ENCODE data around the gene AP4M1.
"Not testable (repeated sequence)": the region's sequence is repeated elsewhere in the genome, so short reads cannot be mapped to it uniquely, and the experiment has no call there.

AP4M1 gene

GRCh38 chr7:100132697-100133151 lies 31.3 kb downstream of the AP4M1 start:
- peak; percentile 79 for DNase-seq

GRCh38 chr7:100137851-100138760 lies 36.7 kb downstream of the AP4M1 start:
- DNase-seq: no peak

- no peak for DNase-seq
These were observed 40.1 kb downstream of the AP4M1 start for GRCh38 chr7:100141555-100141949.

GRCh38 chr7:100142461-100142860 lies 41.0 kb downstream of the AP4M1 start:
- no peak for DNase-seq

GRCh38 chr7:100146350-100146749 lies 44.9 kb downstream of the AP4M1 start:
- DNase-seq: not testable (repeated sequence)

- DNase-seq: no peak
These were observed 45.8 kb downstream of the AP4M1 start for GRCh38 chr7:100147278-100147677.

GRCh38 chr7:100148225-100148558 lies 46.7 kb downstream of the AP4M1 start:
- DNase-seq: no peak

- DNase-seq: peak; percentile 95
These were observed 47.3 kb downstream of the AP4M1 start, which contains the start of gene LAMTOR4 for GRCh38 chr7:100148559-100149328. LAMTOR4 (plus strand) TSS chr7:100148918; CDS start chr7:100148973, 55 bp downstream.

GRCh38 chr7:100152404-100152803 lies 51.0 kb downstream of the AP4M1 start:
- no peak for DNase-seq

GRCh38 chr7:100152937-100153666 lies 51.7 kb downstream of the AP4M1 start:
- DNase-seq: no peak

- no peak for DNase-seq
These were observed 52.5 kb downstream of the AP4M1 start for GRCh38 chr7:100153708-100154535.

GRCh38 chr7:100154651-100155491 lies 53.4 kb downstream of the AP4M1 start:
- no peak for DNase-seq

- DNase-seq: no peak
These were observed 54.3 kb downstream of the AP4M1 start for GRCh38 chr7:100155553-100156317.

- no peak for DNase-seq
These were observed 55.1 kb downstream of the AP4M1 start for GRCh38 chr7:100156331-100157068.

GRCh38 chr7:100157069-100157333 lies 55.6 kb downstream of the AP4M1 start:
- no peak for DNase-seq

GRCh38 chr7:100157334-100158228 lies 56.1 kb downstream of the AP4M1 start:
- DNase-seq: no peak

Measured in activated CD8-positive, alpha-beta memory T cell treated with anti-CD3 and anti-CD28 coated beads for 24 hours (primary cell).